GM18519 (cell line): Measurements from ENCODE around the gene SHMT1.
A peak's percentile ranks its signal among the peaks of the same experiment; 100 is the strongest.

ENCODE experiments used
- ATAC-seq: cut with Tn5 transposase; IDR thresholded peaks from one replicate; pipeline ENCODE4 v1.9.1; 2021; ENCODE audit warnings: mild to moderate bottlenecking, moderate library complexity; ENCODE audit not compliant: unreplicated experiment, low FRiP score

The SHMT1 gene

GRCh38 chr17:18328643-18329204, 34.6 kb downstream of the SHMT1 start:
- ATAC-seq, result no peak

- ATAC-seq, result no peak
These were observed 35.8 kb downstream of the SHMT1 start for GRCh38 chr17:18327556-18327955.

GRCh38 chr17:18327093-18327492, 36.3 kb downstream of the SHMT1 start:
- ATAC-seq, result no peak

GRCh38 chr17:18326572-18326971, 36.8 kb downstream of the SHMT1 start:
- no peak for ATAC-seq

- no peak for ATAC-seq
These were observed 37.3 kb downstream of the SHMT1 start for GRCh38 chr17:18326039-18326438.

- no peak for ATAC-seq
These were observed 39.0 kb downstream of the SHMT1 start for GRCh38 chr17:18324140-18325050.

GRCh38 chr17:18323507-18324139, 39.7 kb downstream of the SHMT1 start:
- no peak for ATAC-seq

- ATAC-seq, result no peak
These were observed 40.3 kb downstream of the SHMT1 start for GRCh38 chr17:18323007-18323406.

GRCh38 chr17:18322522-18322921, 40.8 kb downstream of the SHMT1 start:
- no peak for ATAC-seq

- ATAC-seq, result no peak
These were observed 42.0 kb downstream of the SHMT1 start for GRCh38 chr17:18321309-18321708.

GRCh38 chr17:18320301-18320700, 43.0 kb downstream of the SHMT1 start:
- no peak for ATAC-seq

GRCh38 chr17:18319604-18320256, 43.6 kb downstream of the SHMT1 start:
- ATAC-seq, result no peak

GRCh38 chr17:18318771-18319450, 44.4 kb downstream of the SHMT1 start:
- no peak for ATAC-seq

GRCh38 chr17:18318117-18318516, 45.2 kb downstream of the SHMT1 start:
- no peak for ATAC-seq

- ATAC-seq, result no peak
These were observed 47.4 kb downstream of the SHMT1 start for GRCh38 chr17:18315961-18316360.

- ATAC-seq, result peak; percentile 2
These were observed 47.8 kb downstream of the SHMT1 start for GRCh38 chr17:18315562-18315922.

GRCh38 chr17:18314731-18315561, 48.4 kb downstream of the SHMT1 start, which contains the start of the genes SMCR8 and TOP3A:
TSS of gene SMCR8 (plus strand) at chr17:18315293. CDS start at chr17:18315790, 497 bp downstream.
TSS of gene TOP3A (minus strand) at chr17:18314994. CDS start at chr17:18314778, 216 bp downstream.
- peak; percentile 55 for ATAC-seq

GRCh38 chr17:18314059-18314730, 49.2 kb downstream of the SHMT1 start:
- peak; percentile 11 for ATAC-seq

GRCh38 chr17:18309202-18309601, 54.1 kb downstream of the SHMT1 start:
- no peak for ATAC-seq
